Amygdala (tissue), 56 donors: Measurements from ENCODE around the gene XYLT1.

Experiments used
- DNase-seq, 56 donors: peaks; one replicate each; lab custom pipeline; 2025; lab: John Stamatoyannopoulos, UW

Gene XYLT1

DNA sequence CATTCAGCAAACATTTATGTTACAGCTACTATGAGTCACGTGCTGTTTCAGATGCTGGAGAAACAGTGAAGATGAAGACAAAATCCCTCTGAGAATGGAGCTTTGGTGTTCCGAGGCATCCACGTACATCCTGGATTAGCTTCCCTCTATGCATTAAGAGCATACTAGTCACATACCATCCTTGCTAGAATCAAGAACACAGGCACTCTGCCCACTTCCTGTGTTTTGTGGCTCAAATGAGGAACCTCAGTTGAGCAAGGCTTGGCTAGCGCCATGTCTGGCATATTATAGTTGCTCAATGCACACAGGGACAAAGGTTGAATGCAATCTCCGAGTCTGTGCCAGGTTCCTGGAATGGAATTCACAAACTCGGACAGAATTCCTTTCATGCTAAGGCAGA lies 297.5 kb downstream of the XYLT1 start:
- peak in 14 of 56 donors; percentile 7 to 58 (median 16) for DNase-seq

DNA sequence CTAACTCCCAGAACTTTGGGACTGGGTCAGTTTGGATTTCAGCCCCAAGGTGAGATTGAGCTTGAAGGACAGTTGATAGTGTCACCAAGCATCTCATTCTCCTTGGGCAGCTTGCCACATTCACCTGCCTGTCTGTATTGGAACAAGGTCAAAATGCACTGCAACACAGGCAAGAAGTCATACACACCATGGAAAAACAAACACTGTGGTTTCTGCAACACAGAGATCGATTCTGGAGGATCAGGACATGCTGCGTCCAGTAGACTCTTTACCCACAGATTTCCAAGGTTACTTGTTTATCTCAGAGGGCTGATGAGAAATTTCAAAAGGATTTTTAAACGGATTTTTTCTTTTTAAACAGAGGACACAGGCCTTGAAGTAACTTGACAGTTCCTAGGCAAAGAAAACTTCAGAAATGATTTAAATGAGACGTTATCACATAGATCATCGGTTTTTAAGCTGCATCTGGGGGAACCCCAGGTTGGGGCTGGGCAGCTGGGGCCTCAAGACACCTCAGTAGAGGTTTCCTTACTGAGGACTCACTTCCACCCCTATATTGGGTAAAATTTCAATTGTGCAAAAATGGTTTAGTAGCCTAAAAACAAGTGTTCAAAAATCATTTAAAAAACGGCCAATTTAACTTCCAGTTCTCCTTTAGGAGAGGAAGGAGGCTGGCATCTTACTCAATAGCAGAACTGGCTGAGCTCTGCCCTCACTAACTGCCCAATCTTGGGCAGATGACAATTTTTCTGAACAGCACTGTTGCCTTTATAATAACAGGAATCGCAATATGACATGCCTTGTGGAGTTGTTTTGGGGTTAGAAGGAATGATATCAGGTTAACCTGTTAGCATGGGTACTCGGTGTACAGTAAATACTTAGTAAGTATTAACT lies 299.3 kb downstream of the XYLT1 start:
- DNase-seq, result no peak

GRCh38 chr16:17170435-17170834 lies 300.3 kb downstream of the XYLT1 start:
- DNase-seq, result no peak

DNA sequence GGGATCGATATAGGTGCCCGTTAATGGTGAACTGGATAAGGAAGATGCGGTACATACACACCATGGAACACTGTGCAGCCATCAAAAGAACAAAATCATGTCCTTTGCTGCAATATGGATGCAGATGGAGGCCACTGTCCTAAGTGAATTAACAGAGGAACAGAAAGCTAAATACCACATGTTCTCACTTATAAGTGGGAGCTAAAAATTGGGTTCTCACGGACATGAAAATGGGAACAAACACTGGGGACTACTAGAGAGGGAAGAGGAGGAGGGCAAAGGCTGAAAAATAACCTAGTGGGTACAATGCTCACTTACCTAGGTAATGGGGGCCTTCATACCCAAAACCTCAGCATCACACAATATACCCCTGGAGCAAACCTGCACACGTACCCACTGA lies 302.6 kb downstream of the XYLT1 start:
- DNase-seq, result no peak

GRCh38 chr16:17166095-17166494 lies 304.7 kb downstream of the XYLT1 start:
- DNase-seq, result peak in 1 of 56 donors; percentile 2

DNA sequence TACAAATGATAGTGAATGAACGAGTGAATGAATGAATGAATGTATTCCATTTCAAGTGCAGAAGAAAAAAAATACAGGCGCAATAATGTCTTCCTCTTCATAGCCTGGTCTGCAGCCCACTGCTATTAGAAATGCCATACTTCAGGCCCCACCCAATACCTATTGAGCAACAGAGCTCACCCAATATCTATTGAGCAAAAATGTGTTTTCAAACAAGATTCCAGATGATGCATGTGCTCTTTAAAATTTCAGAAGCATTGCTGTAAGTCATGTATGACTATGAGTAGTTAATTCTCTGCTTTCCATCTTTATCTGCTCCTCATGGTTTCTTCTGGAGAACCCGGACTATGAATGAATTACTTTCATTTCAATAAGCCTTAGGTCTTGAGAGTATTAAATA lies 308.2 kb downstream of the XYLT1 start:
- DNase-seq, result no peak

DNA sequence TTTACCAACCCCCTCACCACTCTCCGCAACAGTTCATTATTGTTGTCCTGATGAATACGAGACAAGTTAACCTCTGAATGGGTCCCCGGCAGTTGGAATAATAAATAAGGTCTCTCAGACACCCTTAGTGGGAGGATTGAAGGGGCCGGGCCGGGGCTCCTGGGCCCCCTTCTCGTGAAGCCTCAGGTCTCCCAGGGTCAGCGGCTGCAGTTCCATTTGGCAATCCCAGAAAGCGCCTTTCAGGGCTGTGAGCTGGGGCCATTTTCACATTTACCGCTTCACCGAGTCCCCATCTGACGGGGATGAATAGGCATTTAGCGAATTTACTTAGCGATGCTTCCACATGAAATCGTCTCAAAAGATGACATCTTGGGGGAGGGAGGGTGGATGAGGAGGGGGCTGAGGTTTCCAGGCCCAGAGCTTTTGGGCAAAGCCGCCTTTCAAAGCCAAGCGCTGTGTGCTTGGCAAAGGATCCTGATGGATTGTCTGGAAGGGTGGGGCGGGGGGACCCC lies 309.8 kb downstream of the XYLT1 start:
- peak in 30 of 56 donors; percentile 4 to 64 (median 23) for DNase-seq

DNA sequence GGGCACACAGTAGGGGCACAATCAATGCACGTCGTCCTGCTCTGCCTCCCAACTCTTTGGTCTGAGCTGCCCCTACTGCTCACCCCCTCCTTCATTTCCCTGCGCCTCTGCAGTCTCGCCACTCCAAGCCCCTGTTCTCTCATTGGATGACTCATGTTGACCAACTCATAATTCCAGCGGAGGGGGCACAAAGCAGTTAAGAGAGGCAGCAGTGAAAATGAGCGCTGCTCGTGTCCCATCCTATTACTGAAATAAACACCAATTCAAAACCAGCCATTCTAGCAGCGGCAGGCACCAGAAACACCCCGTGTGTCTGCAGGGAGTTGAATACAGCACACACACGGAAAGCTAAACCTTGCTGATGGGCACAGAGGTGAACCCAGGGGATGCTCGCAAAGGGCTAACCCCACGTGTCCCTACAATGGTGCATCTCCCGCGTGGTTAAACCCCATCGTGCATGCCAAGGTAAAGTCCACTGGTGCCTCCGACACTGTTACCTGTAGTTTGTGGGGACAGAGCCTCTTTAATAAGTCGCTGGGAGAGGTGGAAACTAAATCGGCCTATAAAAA lies 310.4 kb downstream of the XYLT1 start:
- peak in 6 of 56 donors; percentile 2 to 18 (median 8) for DNase-seq

- DNase-seq, result no peak
These were observed 311.1 kb downstream of the XYLT1 start for GRCh38 chr16:17159617-17160016.

GRCh38 chr16:17155936-17156335 lies 314.8 kb downstream of the XYLT1 start:
- DNase-seq, result no peak

DNA sequence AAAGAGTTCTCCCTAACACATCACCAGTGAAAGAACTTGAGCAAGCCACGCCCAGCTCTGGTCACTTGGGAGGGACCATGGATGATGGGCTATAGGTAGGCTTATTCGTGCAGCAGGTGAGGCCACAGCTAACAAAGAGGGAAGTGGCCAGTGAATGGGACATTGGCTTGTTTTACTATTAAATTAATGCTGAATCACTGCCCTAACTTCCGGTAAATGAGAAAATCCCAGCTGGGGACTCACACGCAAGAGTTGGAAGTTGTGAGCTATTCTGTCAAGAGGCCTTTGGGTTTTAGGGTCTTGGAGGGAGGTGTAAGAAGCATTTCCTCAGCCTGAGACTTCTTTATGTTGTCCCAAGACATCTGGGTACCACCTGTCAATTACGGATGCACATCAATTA lies 315.3 kb downstream of the XYLT1 start:
- DNase-seq, result no peak

GRCh38 chr16:17154981-17155380 lies 315.8 kb downstream of the XYLT1 start:
- DNase-seq, result peak in 3 of 56 donors; percentile 0 to 4 (median 2)

DNA sequence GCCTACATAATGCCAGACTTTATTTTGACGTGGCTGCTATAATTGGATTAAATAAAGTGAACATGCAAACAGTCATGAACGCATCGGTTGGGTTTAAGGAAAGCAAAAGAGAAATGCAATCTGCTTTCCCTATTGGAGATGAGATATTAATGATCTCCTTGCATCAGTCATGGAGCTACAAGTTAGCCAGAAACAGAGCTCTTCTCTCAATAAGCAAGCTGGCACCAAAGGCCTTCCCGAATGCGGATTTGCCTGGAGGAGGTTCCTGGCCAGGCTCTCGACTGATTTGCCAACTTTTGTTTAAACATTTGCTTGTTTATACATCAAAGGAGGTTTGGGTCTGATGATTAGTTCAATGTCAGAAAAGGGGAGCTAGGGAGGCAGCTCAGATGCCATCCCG lies 318.4 kb downstream of the XYLT1 start:
- DNase-seq, result no peak

DNA sequence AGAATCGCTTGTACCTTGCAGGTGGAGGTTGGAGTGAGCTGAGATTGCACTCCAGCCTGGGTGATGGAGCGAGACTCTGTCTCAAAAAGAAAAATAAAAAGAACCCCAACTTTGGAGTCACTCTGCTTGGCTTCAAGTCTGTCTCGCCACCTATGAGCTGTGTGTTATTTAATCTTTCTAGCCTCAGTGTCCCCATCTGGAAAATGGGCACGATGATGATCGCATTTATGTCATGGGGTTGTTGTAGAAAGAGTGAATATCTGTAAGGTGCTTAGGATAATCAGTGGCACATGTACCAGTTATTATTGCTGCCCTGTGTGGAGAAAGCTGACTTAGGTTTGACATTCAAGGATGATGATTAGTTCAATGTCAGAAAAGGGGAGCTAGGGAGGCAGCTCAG lies 319.4 kb downstream of the XYLT1 start:
- DNase-seq, result no peak

DNA sequence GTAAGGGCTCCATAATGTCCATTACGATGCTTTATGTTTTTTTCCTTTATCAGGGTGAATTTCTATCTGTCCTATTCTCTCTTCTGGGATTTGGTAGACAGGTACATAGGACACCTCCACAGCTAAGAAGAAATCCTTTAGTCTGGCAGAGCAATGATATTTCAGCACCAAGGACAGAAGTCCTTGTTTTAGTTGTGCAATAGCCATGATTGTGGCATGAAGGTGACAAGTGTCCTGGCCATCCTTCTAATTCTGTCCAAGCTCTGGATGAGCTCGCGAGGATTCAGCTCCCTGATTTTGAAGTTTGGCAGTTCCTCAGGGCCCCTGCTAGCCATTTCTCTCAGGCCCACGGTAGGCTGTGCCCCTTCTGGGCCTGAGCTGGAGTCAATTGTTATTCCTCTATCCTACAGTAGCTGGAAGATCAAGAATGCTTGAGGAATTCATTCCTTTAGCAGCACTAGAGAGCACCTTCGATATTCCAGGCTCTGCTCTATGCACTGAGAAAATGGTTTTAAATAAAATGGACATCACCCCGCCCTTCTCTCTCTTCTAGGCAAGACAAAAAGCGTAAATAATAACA lies 320.8 kb downstream of the XYLT1 start:
- no peak for DNase-seq

DNA sequence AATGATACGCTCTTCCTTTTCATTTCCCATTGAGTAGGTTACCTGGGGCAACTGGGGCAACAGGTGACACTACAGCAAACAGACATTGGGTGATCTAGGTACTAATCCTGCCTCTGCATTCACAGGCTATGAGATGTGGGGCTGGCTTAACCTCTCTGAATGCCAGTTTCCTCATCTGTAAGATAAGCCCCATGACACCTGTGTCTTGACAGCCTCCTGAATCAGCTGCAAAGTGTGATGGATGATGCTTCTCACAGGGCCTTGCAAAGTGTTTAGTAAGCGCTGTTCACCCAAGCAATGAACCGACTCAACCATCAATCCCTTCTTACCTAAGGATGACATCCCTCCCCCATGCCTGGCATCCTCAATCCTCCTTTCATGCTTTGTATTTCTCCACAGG lies 322.8 kb downstream of the XYLT1 start:
- no peak for DNase-seq

DNA sequence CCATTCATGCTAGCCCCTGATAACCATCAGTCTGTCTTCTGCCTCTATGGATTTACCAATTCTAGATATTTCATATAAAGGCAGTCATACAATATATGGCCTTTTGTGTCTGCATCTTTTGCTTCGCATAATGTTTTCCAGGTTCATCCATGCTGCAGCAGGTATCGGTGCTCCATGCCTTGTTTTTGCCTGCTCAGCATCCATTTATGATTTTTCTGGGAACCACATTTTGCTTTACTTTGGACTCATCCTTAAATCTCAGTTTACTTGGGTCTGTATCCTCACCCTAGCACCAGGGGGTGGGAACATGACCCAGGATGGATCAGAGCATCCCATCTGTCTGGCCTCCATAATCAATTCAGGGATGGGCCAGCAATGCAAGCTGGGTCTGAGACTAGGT lies 325.7 kb downstream of the XYLT1 start:
- no peak for DNase-seq

DNA sequence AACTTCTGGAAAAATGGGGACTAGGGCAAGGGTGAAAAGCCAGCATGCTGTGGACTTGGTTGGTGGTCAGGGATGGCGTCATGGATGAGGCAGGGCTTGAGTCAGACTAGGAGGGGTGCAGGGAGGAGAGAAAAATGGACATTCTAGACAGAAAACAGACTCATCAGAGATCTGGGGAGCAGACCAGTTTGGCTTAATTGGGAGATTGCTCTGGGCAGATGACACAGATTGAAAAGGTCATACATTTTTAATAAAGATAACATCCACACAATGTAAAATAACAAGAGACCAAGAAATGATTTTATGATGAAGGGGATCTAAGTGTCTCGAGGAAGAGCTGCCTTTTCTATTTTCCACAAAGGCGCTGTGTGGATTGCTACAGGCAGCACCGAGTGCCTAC lies 326.3 kb downstream of the XYLT1 start:
- no peak for DNase-seq

- no peak for DNase-seq
These were observed 327.0 kb downstream of the XYLT1 start for GRCh38 chr16:17143546-17144419.

DNA sequence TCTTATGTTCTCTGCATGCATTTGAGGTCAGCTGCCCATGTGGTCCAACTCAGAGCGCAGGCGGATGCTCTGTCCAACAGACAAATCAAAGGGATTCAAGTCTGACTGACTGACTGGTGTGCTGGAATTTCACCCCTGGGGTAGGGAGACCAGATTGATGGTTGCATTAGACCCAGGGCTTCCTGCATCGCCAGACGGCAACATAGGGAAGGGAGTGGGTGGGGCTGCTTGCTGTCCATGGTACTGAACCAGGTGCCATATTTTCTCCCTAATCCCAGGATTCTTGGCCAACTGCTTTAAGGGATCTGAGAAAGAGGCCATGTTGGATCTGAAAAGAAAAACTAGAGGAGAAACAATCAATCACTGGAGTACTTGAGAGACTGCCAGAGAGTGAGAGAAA lies 332.0 kb downstream of the XYLT1 start:
- no peak for DNase-seq

DNA sequence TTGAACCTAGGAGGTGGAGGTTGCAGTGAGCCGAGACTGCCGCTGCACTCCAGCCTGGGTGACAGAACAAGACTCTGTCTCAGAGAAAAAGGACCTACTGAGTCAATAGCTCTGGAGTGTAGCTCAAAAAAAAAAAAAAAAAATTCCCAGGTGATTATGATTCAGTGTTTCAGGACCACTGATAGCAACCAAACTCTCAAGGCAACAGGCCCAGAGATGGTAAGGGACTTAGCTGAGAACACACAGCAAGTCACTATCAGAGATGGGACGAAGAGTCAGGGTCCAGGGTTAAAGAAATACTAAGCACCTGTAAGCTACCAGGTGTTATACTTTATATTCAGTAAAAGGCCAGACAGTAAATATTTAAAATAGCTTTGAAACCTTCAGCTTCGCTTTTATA lies 335.3 kb downstream of the XYLT1 start:
- no peak for DNase-seq
